Fibroblast of mammary gland (primary cell): ENCODE data around the gene OR52W1.
A peak's percentile ranks its signal among the peaks of the same experiment; 100 is the strongest.

Source experiments
- DNase-seq: peaks from one replicate; pipeline ENCODE4 v3.0.0-alpha.2; 2010; ENCODE audit warnings: low read depth
- H3K4me3 ChIP-seq: 2 replicates; pipeline ENCODE4 v1.5.1; 2011; ENCODE audit warnings: low read depth, mild to moderate bottlenecking, low read length, moderate library complexity; ENCODE audit not compliant: control insufficient read depth
- CTCF ChIP-seq: conservative IDR thresholded peaks from 2 replicates; pipeline ENCODE4 v1.5.1; 2011; ENCODE audit warnings: low read depth, low read length, inconsistent platforms; ENCODE audit not compliant: control insufficient read depth, insufficient read depth

Gene OR52W1

GRCh38 chr11:6234387-6235107 is 35.5 kb downstream of the OR52W1 start, which contains the start of gene FHIP1B:
FHIP1B (minus strand) TSS chr11:6234636; CDS start chr11:6224516, 10,120 bp downstream.
- H3K4me3 ChIP-seq = peak within 1 kb of the TSS; percentile 99
- DNase-seq = peak; percentile 99
- TF ChIP-seq CTCF = no peak

- DNase-seq = no peak
- H3K4me3 ChIP-seq = no peak overlapping the region
- TF ChIP-seq CTCF = no peak
These were observed 38.2 kb downstream of the OR52W1 start for GRCh38 chr11:6237266-6237665.

DNA sequence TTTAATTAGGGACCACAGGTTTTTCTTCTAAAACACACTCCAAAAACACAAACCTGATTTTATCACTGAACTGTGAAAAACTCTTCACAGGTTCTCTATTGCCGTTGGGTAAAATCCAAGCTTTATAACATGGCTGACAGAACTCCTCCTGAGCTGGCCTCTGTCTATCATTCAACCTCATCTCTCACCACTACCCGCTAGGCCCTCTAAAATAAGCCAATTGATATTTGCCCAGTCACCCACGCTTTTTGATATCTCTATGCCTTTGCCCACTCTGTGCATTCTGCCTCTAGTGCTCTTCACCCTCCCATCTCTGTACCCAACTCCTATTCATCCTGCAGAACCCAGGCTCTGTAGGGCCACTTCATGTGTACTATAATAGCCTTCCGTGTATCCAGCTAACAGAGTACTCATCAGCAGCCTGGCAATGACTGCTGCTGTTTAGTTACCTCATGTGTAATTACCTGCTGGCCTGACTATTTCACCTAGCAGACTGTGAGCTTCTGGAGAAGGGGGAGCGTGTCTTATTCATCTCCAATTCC is 38.8 kb downstream of the OR52W1 start:
- TF ChIP-seq CTCF = no peak
- DNase-seq = no peak
- H3K4me3 ChIP-seq = no peak overlapping the region

DNA sequence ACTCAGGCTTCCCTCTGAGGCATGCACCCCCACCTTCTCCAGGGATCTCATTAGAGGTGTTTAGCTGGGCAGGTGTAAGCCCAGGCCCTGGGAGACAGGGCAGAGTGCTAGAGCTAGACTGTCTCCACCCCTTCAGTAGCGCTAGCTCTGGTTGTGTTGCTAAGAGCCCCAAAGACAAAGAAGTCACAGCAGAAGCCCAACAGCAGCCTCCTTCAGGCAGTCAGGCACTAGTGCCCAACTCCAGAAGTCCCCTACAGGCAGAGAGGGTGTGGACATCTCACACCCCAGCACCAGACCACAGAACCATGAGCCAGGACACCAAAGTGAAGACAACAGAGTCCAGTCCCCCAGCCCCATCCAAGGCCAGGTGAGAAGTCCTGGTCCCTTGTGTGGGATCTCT is 39.9 kb downstream of the OR52W1 start, which contains the start of gene CNGA4:
Gene CNGA4, plus strand, starts transcription at position 188 of the 400 bp plus-strand sequence. Its CDS starts 118 bp downstream, at position 306.
- DNase-seq = no peak
- TF ChIP-seq CTCF = no peak
- no peak within 1 kb of the TSS for H3K4me3 ChIP-seq

GRCh38 chr11:6240139-6240538 is 41.1 kb downstream of the OR52W1 start:
- no peak overlapping the region for H3K4me3 ChIP-seq
- TF ChIP-seq CTCF = no peak
- DNase-seq = no peak

GRCh38 chr11:6240781-6241180 is 41.8 kb downstream of the OR52W1 start:
- DNase-seq = no peak
- TF ChIP-seq CTCF = no peak
- H3K4me3 ChIP-seq = no peak overlapping the region
